ENCODE results near the gene KYNU.

The KYNU gene

DNA sequence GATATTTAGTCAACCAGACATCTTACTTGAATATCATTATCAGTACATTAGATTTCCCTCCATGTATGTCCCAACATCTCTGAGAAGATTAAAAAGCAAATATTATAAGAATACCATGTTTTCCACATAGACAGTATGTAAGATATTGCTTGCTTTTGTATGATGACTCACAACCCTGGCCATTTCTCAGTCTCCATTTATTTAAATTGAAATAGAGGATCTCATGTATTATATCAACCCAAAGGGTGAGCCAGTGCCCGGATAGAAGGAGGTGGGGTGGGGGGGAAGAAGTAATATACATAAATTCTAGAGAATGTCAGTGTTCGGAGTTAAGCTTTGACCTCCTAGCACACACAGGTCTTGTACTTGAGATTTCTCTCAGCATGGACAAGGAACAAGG, 109.6 kb downstream of the KYNU start:
- Histone ChIP-seq H3K4me3 (ENCODE audit: low read length) (no peak overlapping the region), H3K9ac (ENCODE audit: low read depth, low read length) (no peak overlapping the region), H3K27ac (ENCODE audit: low read depth, low read length) (no peak overlapping the region), H3K27me3 (ENCODE audit: insufficient read depth, low read length) (no peaks in the 10 kb centered on the region), H3K9me3 (ENCODE audit: insufficient read depth, low read depth, low read length) (no peaks in the 10 kb centered on the region), H3K4me1 (ENCODE audit: insufficient read depth, low read length) (no peaks in the 10 kb centered on the region), H3K36me3 (ENCODE audit: insufficient read depth, low read length) (no peaks in the 10 kb centered on the region)
- WGBS = 100% methylated on average over 1 of the region's 2 CpGs

DNA sequence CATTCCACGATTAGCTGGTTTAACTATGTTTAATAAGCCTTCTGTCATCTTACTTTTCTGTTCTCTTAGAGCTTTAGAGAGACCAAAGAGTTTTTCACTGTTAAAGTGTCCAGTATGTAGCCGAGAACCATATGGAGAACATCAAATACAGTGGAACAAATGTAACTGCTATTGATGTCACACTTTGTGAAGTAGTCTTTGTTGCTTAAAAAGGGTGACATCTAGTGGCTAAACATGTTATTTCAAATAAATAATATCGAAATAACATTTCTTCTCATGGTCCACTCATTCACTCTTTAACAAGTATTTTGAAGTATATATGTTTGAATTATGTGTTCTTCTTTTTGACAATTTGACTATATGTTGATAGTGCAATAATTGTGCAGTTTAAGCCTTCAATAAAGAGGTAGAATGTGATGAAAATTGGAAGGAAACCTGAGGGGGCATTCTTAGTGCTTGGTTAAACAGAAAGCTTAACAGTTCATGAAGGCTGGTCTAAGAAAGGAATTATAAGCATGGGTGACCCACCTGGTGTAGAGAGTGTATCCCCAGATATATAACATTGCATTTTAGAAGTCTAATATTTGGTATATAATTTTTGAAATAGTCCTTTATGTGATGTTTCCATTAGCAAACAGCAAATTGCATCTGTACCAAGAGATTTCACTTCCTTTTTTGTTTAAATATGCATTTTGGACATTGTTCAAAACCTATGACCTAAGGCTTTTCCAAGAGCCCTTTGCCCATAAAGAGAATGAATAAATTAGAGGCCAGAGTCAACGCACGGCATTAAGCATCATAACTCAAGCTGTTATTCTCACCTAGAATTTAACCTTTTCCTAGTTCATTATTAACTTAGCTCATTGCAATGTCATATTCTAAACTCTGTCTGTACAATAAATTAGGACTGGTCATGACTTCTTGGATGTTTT, 112.1 kb downstream of the KYNU start:
- Histone ChIP-seq H3K36me3 (ENCODE audit: insufficient read depth, low read length) (no peaks in the 10 kb centered on the region), H3K9ac (ENCODE audit: low read depth, low read length) (no peak overlapping the region), H3K4me1 (ENCODE audit: insufficient read depth, low read length) (no peaks in the 10 kb centered on the region), H3K9me3 (ENCODE audit: insufficient read depth, low read depth, low read length) (no peaks in the 10 kb centered on the region), H3K27ac (ENCODE audit: low read depth, low read length) (no peak overlapping the region), H3K27me3 (ENCODE audit: insufficient read depth, low read length) (no peaks in the 10 kb centered on the region), H3K4me3 (ENCODE audit: low read length) (no peak overlapping the region)
- WGBS = 87% methylated on average over 4 of the region's 5 CpGs

DNA sequence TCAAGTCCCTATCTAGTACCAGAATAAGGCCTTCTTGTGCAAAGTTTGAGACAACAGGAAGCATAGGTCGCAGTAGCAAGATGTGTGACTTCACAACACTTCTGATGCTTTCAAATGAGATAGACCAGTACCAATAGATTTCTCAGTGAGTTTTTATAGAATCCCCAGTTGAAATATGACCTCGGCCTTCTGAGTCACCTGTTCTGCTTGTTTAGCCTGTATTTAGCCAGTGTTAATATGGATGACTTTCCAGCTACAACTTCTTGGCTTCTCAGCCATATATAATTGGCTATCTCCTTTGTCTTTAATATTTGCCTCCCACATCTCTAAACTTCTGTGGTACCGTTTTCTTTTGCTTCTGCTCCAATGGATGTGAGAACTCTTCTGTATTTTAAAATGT, 113.8 kb downstream of the KYNU start:
- H3K9me3 ChIP-seq (ENCODE audit: insufficient read depth, low read depth, low read length) = no peaks in the 10 kb centered on the region
- H3K27ac ChIP-seq (ENCODE audit: low read depth, low read length) = no peak overlapping the region
- H3K4me3 ChIP-seq (ENCODE audit: low read length) = no peak overlapping the region
- no peaks in the 10 kb centered on the region for H3K27me3 ChIP-seq (ENCODE audit: insufficient read depth, low read length)
- no peak overlapping the region for H3K9ac ChIP-seq (ENCODE audit: low read depth, low read length)
- H3K4me1 ChIP-seq (ENCODE audit: insufficient read depth, low read length) = no peaks in the 10 kb centered on the region
- H3K36me3 ChIP-seq (ENCODE audit: insufficient read depth, low read length) = no peaks in the 10 kb centered on the region
- WGBS = 95% methylated on average over 3 of the region's 3 CpGs

DNA sequence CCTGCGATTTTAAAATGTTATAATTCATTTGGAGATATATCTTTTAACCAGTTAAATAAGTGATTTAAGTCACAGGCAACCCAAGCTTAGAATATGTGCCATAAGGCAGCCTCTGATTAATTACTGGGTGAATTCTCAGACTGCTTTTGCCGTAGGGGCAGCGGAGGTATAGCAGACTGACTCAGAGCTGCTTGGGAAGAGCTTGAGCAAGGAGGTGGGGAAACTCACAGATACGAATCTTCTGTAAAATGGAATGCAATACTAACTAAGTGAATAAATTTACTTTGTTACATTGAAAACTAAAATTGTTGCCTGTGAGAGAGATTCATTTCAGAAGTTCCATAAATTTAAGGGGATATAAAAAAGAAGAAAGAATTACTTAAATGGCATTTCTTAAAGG, 115.4 kb downstream of the KYNU start:
- Histone ChIP-seq H3K4me3 (ENCODE audit: low read length) (no peak overlapping the region), H3K4me1 (ENCODE audit: insufficient read depth, low read length) (no peaks in the 10 kb centered on the region), H3K27me3 (ENCODE audit: insufficient read depth, low read length) (no peaks in the 10 kb centered on the region), H3K27ac (ENCODE audit: low read depth, low read length) (no peak overlapping the region), H3K9me3 (ENCODE audit: insufficient read depth, low read depth, low read length) (no peaks in the 10 kb centered on the region), H3K9ac (ENCODE audit: low read depth, low read length) (no peak overlapping the region), H3K36me3 (ENCODE audit: insufficient read depth, low read length) (no peaks in the 10 kb centered on the region)
- 89% methylated on average over 3 of the region's 4 CpGs for WGBS

DNA sequence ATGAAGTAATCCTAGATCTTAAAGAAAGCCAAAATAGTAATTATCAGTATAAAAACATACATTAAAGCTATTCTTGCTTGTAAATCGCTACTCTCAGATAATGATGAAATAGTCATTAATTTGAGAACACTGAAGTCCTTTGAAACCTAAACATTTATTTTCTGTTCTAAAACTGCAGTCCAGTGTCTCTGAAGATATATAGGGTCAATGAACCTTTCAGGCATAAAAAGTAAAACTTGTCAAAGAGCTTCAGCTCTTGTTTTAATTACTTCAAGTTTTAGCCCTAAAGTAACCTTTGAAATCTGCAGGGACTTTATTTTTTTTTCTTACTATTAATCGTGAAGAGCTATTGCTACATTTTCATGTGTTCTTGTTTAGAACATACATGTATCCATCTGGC, 116.3 kb downstream of the KYNU start:
- no peaks in the 10 kb centered on the region for H3K36me3 ChIP-seq (ENCODE audit: insufficient read depth, low read length)
- no peaks in the 10 kb centered on the region for H3K27me3 ChIP-seq (ENCODE audit: insufficient read depth, low read length)
- no peaks in the 10 kb centered on the region for H3K9me3 ChIP-seq (ENCODE audit: insufficient read depth, low read depth, low read length)
- H3K4me1 ChIP-seq (ENCODE audit: insufficient read depth, low read length) = no peaks in the 10 kb centered on the region
- WGBS = no CpG with 5 or more reads among the region's 2 CpGs
- H3K9ac ChIP-seq (ENCODE audit: low read depth, low read length) = no peak overlapping the region
- H3K4me3 ChIP-seq (ENCODE audit: low read length) = no peak overlapping the region
- H3K27ac ChIP-seq (ENCODE audit: low read depth, low read length) = no peak overlapping the region

DNA sequence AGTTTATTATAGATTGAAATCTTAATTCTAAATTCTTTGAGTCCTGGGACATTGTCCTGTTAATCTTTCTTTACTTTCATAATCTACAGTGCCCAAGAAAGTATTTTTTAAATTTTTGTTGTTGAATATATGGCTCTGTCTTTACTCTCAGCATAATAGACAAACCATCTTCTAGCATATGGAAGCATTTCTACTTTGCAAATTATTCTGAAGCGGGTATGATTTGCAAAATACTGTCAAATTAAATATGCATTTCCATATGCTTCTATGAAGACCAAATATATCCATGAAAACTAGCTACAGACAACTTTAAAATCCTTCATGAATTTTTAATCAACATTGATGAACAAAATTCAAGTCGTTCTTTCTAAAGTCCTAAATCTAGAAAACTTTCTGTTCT, 117.2 kb downstream of the KYNU start:
- Histone ChIP-seq H3K36me3 (ENCODE audit: insufficient read depth, low read length) (no peaks in the 10 kb centered on the region), H3K4me1 (ENCODE audit: insufficient read depth, low read length) (no peaks in the 10 kb centered on the region), H3K9me3 (ENCODE audit: insufficient read depth, low read depth, low read length) (no peaks in the 10 kb centered on the region), H3K4me3 (ENCODE audit: low read length) (no peak overlapping the region), H3K27ac (ENCODE audit: low read depth, low read length) (no peak overlapping the region), H3K9ac (ENCODE audit: low read depth, low read length) (no peak overlapping the region), H3K27me3 (ENCODE audit: insufficient read depth, low read length) (no peaks in the 10 kb centered on the region)
- 100% methylated on average over 2 of the region's 2 CpGs for WGBS

DNA sequence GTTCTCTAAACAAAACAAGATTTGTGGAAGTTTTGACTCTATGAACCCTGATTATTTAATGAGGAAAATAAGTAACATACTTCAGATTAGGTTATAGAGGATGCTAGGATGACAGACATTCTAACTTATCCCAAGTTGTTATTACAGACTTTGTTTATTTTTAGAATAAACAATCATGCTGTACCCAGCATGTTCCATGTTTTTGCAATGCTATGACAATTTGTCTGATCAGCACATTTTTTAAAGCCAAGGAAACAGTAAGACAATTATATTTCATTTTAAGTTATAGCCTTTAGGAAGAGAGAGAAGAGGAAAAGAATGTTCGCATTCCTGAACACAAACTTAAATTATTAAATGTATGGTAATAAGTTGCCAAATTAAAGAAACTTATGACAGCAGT, 119.8 kb downstream of the KYNU start:
- Histone ChIP-seq H3K4me3 (ENCODE audit: low read length) (no peak overlapping the region), H3K36me3 (ENCODE audit: insufficient read depth, low read length) (no peaks in the 10 kb centered on the region), H3K9me3 (ENCODE audit: insufficient read depth, low read depth, low read length) (no peaks in the 10 kb centered on the region), H3K4me1 (ENCODE audit: insufficient read depth, low read length) (no peaks in the 10 kb centered on the region), H3K27ac (ENCODE audit: low read depth, low read length) (no peak overlapping the region), H3K9ac (ENCODE audit: low read depth, low read length) (no peak overlapping the region), H3K27me3 (ENCODE audit: insufficient read depth, low read length) (no peaks in the 10 kb centered on the region)
- WGBS = no CpG with 5 or more reads among the region's 1 CpG

DNA sequence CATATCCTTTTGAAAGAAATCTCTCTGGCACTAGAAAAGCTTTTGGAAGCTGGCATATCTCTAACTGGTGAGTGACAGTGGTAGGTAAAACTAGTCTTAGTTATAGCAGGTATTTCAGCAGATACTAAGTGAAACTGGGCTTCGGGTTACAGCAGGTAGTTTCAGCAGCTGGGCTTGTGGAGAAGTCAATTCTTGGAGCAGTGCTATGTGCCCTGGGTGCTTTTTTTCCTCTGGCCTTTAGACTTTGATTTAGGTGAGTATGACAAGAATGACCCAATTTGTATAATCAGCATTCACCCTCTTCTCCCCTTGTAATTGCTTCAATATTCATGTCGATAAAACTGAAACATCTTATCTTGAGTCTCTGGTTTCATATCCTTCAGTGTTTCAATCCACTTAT, 123.1 kb downstream of the KYNU start:
- Histone ChIP-seq H3K27ac (ENCODE audit: low read depth, low read length) (no peak overlapping the region), H3K9me3 (ENCODE audit: insufficient read depth, low read depth, low read length) (no peaks in the 10 kb centered on the region), H3K36me3 (ENCODE audit: insufficient read depth, low read length) (no peaks in the 10 kb centered on the region), H3K9ac (ENCODE audit: low read depth, low read length) (no peak overlapping the region), H3K27me3 (ENCODE audit: insufficient read depth, low read length) (no peaks in the 10 kb centered on the region), H3K4me1 (ENCODE audit: insufficient read depth, low read length) (no peaks in the 10 kb centered on the region), H3K4me3 (ENCODE audit: low read length) (no peak overlapping the region)
- WGBS = 94% methylated on average over 2 of the region's 2 CpGs

DNA sequence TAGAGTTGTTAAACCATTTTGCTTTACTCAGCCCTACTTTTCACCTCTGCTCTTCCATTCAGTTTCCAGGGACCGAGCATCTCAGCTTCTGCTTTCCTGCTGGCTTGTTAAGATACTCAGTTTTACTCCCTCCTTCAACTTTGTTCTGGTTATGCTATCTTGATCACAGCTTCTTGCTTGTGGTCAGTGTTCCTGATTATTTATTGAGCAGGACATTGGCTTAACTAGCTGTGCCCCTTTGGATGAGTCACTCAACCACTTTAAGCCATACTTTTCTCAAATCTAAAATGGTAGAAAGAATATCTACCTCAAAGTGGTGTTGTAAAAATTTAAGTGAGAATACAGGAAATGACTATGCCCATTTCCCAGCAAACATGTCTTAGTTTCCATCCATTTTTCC, 124.0 kb downstream of the KYNU start:
- Histone ChIP-seq H3K9me3 (ENCODE audit: insufficient read depth, low read depth, low read length) (no peaks in the 10 kb centered on the region), H3K27ac (ENCODE audit: low read depth, low read length) (no peak overlapping the region), H3K36me3 (ENCODE audit: insufficient read depth, low read length) (no peaks in the 10 kb centered on the region), H3K4me1 (ENCODE audit: insufficient read depth, low read length) (no peaks in the 10 kb centered on the region), H3K4me3 (ENCODE audit: low read length) (no peak overlapping the region), H3K9ac (ENCODE audit: low read depth, low read length) (no peak overlapping the region), H3K27me3 (ENCODE audit: insufficient read depth, low read length) (no peaks in the 10 kb centered on the region)
- WGBS = 90% methylated on average over 1 of the region's 1 CpG

DNA sequence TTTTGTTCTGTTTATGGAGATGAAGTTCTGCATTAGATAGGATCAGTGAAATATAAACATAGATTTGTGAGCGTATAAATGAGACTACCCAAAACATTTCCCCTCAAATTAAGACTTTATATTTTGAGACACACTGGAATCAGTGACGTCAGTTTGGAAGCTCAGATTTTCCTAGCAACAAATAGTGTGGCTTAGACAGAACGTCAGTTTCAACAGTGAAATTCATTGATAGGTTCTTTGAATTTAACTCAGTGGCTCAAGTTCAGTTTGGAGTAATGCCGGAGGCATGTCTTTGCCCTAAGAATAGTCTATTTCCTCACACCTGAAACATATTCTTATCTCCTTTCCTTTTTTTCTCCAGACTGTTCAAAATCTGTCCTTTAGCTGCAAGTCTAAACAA, 138.2 kb downstream of the KYNU start:
- no peaks in the 10 kb centered on the region for H3K36me3 ChIP-seq (ENCODE audit: insufficient read depth, low read length)
- H3K9ac ChIP-seq (ENCODE audit: low read depth, low read length) = no peak overlapping the region
- H3K4me3 ChIP-seq (ENCODE audit: low read length) = no peak overlapping the region
- H3K4me1 ChIP-seq (ENCODE audit: insufficient read depth, low read length) = no peaks in the 10 kb centered on the region
- H3K9me3 ChIP-seq (ENCODE audit: insufficient read depth, low read depth, low read length) = no peaks in the 10 kb centered on the region
- H3K27me3 ChIP-seq (ENCODE audit: insufficient read depth, low read length) = no peaks in the 10 kb centered on the region
- no peak overlapping the region for H3K27ac ChIP-seq (ENCODE audit: low read depth, low read length)
- 95% methylated on average over 4 of the region's 4 CpGs for WGBS

DNA sequence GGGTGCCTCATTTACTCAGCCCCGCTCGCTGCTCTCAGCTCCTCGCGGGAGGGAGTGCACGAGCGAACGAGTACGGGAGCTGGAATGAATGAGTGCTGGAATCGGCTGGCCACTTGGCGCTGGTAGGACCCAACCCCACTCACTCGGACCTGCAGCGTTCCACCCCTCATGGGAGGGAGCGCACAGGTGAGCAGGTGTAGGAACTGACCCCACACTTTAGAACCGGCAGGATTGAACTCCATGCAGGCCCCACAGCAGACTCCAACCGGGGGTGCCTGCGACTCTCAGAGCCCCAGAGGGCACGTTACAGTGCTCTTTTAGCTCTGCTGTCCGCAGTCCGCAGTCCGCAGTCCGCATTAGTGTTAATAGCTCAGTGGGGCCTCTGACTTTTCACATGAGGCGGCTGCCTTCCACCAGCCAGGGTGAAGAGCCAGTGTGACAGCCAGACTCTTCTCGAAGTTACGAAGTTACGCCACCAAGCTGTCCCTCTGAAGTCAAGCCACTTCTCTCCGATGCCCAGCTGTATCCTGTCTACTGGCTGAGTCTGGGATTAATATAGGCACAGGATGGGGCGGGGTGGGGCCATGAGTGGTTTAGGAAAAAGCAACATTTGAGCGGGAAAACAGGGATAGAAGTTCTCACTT, 149.1 kb downstream of the KYNU start:
- Histone ChIP-seq H3K9ac (ENCODE audit: low read depth, low read length) (peak overlapping the region; percentile 32; the same call in 1 of the 2 replicates), H3K27me3 (ENCODE audit: insufficient read depth, low read length) (peaks cover 19% of the 10 kb centered on the region), H3K36me3 (ENCODE audit: insufficient read depth, low read length) (no peaks in the 10 kb centered on the region), H3K9me3 (ENCODE audit: insufficient read depth, low read depth, low read length) (no peaks in the 10 kb centered on the region), H3K4me3 (ENCODE audit: low read length) (peak overlapping the region; percentile 44), H3K4me1 (ENCODE audit: insufficient read depth, low read length) (no peaks in the 10 kb centered on the region), H3K27ac (ENCODE audit: low read depth, low read length) (no peak overlapping the region)
- WGBS = 22% methylated on average over 28 of the region's 28 CpGs

All from HUES64 (cell line).